ENCODE measurements around the gene FABP7. TPM values are rescaled to one million over a fixed set of nuclear protein-coding genes. Genes with fewer than 3 reads are reported as not detected.

The FABP7 gene
- total RNA-seq, 1 donor from 2014 or later: not detected

DNA sequence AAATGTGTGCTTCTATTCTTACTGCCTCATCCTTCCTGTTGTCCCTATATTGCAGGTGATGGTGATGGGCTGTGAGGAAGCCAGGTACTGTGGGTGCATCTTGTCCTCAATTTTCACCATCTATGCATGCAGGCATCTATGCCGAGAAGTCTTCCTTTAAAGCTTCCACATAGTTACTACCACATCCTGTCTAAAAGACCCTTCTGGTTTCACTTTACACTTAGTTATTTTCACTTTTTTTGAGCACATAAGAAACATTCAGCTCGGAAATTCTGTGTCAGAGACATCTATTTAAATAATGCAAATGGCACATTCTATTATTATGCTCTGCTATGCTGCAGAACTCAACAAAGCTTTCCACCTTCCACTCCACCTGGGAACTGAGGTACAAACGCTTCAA is 28.2 kb upstream of the FABP7 start:
- Mint-ChIP-seq H3K36me3 (ENCODE audit: unreplicated experiment) (no peaks in the 10 kb centered on the region), H3K4me3 (ENCODE audit: unreplicated experiment) (no peak overlapping the region), H3K9me3 (ENCODE audit: unreplicated experiment) (no peaks in the 10 kb centered on the region), H3K4me1 (ENCODE audit: unreplicated experiment) (no peaks in the 10 kb centered on the region), H3K27me3 (ENCODE audit: unreplicated experiment) (peaks cover 29% of the 10 kb centered on the region), H3K27ac (ENCODE audit: unreplicated experiment) (no peak overlapping the region)
- no peak for DNase-seq (ENCODE audit: extremely low spot score, unreplicated experiment)
- TF ChIP-seq, protein P1, sequence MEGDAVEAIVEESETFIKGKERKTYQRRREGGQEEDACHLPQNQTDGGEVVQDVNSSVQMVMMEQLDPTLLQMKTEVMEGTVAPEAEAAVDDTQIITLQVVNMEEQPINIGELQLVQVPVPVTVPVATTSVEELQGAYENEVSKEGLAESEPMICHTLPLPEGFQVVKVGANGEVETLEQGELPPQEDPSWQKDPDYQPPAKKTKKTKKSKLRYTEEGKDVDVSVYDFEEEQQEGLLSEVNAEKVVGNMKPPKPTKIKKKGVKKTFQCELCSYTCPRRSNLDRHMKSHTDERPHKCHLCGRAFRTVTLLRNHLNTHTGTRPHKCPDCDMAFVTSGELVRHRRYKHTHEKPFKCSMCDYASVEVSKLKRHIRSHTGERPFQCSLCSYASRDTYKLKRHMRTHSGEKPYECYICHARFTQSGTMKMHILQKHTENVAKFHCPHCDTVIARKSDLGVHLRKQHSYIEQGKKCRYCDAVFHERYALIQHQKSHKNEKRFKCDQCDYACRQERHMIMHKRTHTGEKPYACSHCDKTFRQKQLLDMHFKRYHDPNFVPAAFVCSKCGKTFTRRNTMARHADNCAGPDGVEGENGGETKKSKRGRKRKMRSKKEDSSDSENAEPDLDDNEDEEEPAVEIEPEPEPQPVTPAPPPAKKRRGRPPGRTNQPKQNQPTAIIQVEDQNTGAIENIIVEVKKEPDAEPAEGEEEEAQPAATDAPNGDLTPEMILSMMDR (IDR thresholded peaks at IDR 0.05): no peak

DNA sequence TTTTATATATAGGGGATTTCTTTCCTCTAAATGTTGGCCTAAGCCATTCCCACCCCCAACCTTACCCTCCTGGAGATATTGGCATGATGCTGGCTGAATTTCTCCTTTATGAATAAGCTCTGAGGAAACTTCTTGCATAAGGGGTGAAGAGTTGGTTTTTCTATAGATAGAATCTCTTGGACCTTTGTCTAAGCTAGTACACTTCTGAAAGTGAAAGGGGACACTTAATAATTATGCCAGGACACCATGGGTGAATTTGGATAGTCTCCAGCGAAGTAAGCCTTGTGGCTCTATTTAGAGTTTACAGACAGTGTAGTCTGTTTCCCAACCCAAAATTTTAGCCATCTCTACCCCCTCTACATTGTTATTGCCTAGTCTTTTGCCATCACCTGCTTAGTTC is 27.1 kb upstream of the FABP7 start:
- no peak overlapping the region for H3K4me3 Mint-ChIP-seq (ENCODE audit: unreplicated experiment)
- peaks cover 36% of the 10 kb centered on the region for H3K27me3 Mint-ChIP-seq (ENCODE audit: unreplicated experiment)
- no peaks in the 10 kb centered on the region for H3K36me3 Mint-ChIP-seq (ENCODE audit: unreplicated experiment)
- DNase-seq (ENCODE audit: extremely low spot score, unreplicated experiment): no peak
- H3K27ac Mint-ChIP-seq (ENCODE audit: unreplicated experiment): no peak overlapping the region
- TF ChIP-seq, protein P1 (IDR thresholded peaks at IDR 0.05): no peak
- no peaks in the 10 kb centered on the region for H3K9me3 Mint-ChIP-seq (ENCODE audit: unreplicated experiment)
- no peaks in the 10 kb centered on the region for H3K4me1 Mint-ChIP-seq (ENCODE audit: unreplicated experiment)

DNA sequence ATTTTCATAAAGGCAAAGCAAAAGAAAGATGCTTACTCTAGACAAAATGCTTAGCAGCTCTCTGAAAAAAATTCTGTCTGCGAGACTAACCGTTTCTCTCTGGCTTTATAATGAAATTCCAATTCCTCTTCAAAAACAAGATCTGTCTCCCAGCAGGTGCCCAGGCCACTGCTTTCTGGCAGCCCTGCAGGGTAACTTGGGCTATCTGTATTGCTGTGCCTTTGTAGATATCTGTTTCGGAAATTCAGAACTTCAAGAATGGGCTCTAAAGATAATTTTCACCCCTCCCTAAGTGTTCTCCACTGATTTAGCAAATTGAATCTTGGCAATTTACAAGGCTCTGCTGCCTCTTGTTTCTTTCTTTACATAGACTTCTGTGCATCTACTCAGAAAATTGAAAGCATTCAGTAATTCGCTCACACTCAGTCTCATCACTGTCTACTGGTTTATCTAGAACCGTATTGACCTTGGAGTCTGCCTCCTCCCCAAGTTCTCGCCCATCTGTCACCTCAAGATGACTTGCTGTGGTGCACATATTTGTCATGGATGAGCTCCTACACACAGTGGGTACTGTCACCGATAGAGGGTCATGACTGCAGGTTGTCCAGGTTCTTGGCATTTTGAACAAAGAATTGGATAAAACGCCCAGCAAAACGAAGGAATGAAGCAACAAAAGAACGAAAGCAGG is 26.4 kb upstream of the FABP7 start:
- no peak for DNase-seq (ENCODE audit: extremely low spot score, unreplicated experiment)
- TF ChIP-seq, protein P1 (IDR thresholded peaks at IDR 0.05): no peak
- H3K27me3 Mint-ChIP-seq (ENCODE audit: unreplicated experiment): peaks cover 37% of the 10 kb centered on the region
- no peaks in the 10 kb centered on the region for H3K36me3 Mint-ChIP-seq (ENCODE audit: unreplicated experiment)
- no peak overlapping the region for H3K4me3 Mint-ChIP-seq (ENCODE audit: unreplicated experiment)
- H3K27ac Mint-ChIP-seq (ENCODE audit: unreplicated experiment): no peak overlapping the region
- H3K9me3 Mint-ChIP-seq (ENCODE audit: unreplicated experiment): no peaks in the 10 kb centered on the region
- H3K4me1 Mint-ChIP-seq (ENCODE audit: unreplicated experiment): no peaks in the 10 kb centered on the region

DNA sequence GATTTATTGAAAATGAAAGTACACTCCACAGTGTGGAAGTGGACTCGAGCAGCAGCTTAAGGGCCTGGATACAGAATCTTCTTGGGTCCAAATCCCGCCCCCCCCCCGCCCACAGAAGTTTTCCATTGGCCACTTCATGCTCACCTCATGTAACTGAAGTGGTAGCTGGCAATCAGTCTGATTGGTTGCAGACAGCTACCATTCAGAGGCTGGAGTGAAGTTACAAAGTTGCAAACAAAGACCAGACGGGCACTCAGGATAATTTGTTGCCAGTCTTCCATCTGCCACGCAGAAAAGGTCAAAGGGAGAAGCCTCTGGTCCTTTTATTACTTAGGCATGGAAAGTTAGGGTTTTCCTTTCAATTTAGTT is 25.8 kb upstream of the FABP7 start:
- TF ChIP-seq, protein P1 (IDR thresholded peaks at IDR 0.05): no peak
- no peak overlapping the region for H3K27ac Mint-ChIP-seq (ENCODE audit: unreplicated experiment)
- no peaks in the 10 kb centered on the region for H3K9me3 Mint-ChIP-seq (ENCODE audit: unreplicated experiment)
- H3K27me3 Mint-ChIP-seq (ENCODE audit: unreplicated experiment): peaks cover 37% of the 10 kb centered on the region
- no peaks in the 10 kb centered on the region for H3K36me3 Mint-ChIP-seq (ENCODE audit: unreplicated experiment)
- no peak overlapping the region for H3K4me3 Mint-ChIP-seq (ENCODE audit: unreplicated experiment)
- H3K4me1 Mint-ChIP-seq (ENCODE audit: unreplicated experiment): no peaks in the 10 kb centered on the region
- DNase-seq (ENCODE audit: extremely low spot score, unreplicated experiment): no peak

DNA sequence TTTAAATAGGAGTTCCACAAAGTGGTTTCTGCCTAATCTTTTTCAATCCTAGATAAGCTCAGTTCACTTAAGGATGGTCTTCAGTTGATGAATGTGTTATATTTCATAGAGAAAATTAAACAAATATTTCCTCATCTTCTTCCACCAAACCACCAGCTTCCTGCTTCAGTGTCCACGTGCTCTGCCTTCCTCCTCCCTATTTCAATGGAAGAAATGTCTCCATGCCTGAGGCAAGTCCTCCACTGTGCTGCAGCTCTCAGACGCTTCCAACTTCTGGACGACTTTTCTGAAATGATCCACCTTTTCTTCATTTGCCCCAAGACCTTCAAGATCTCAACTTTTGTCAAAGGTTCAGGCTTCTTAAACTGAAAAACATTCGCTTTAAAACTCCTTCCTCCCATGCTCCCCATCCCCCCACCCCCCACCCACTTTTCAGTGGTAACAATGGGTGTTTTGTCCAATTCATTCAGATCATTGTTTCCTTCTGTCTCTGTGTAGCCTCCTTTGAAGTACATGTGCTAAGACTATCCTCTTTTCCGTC is 25.3 kb upstream of the FABP7 start:
- Mint-ChIP-seq H3K9me3 (ENCODE audit: unreplicated experiment) (no peaks in the 10 kb centered on the region), H3K27me3 (ENCODE audit: unreplicated experiment) (peaks cover 39% of the 10 kb centered on the region), H3K27ac (ENCODE audit: unreplicated experiment) (no peak overlapping the region), H3K4me1 (ENCODE audit: unreplicated experiment) (no peaks in the 10 kb centered on the region), H3K36me3 (ENCODE audit: unreplicated experiment) (no peaks in the 10 kb centered on the region), H3K4me3 (ENCODE audit: unreplicated experiment) (no peak overlapping the region)
- TF ChIP-seq, protein P1 (IDR thresholded peaks at IDR 0.05): no peak
- no peak for DNase-seq (ENCODE audit: extremely low spot score, unreplicated experiment)

All from osteocyte (in vitro differentiated cells).